GM12891 (cell line): Measurements from ENCODE around the gene FAM117B.

ENCODE experiments used
- POLR2A ChIP-seq: IDR thresholded peaks from 2 replicates; pipeline ENCODE4 v1.6.1; 2011; ENCODE audit warnings: low read depth, low read length, control low read depth
- POLR2AphosphoS5 ChIP-seq: IDR thresholded peaks from 2 replicates; pipeline ENCODE4 v1.6.1; 2011; ENCODE audit warnings: low read depth, low read length, control low read depth
- SPI1 ChIP-seq: IDR thresholded peaks from 2 replicates; pipeline ENCODE4 v1.6.1; 2011; ENCODE audit warnings: low read depth, low read length, control low read depth
- TAF1 ChIP-seq: IDR thresholded peaks from 2 replicates; pipeline ENCODE4 v1.6.1; 2011; ENCODE audit warnings: low read depth, low read length, control low read depth

GRCh38 chr2:202768273-202768672 lies 133.5 kb downstream of the FAM117B start:
- TF ChIP-seq POLR2A (no peak), POLR2AphosphoS5 (no peak), TAF1 (no peak), SPI1 (no peak)
